HepG2 (cell line): ENCODE results near the gene PCDHB1. TPM values are rescaled to one million over a fixed set of nuclear protein-coding genes. Genes with fewer than 3 reads are reported as not detected.

Experiments used
- ATAC-seq: fragments of 200-7000 bp; cut with Tn5 transposase; 3 replicates; pipeline ENCODE4 v1.9.1; 2020; ENCODE audit warnings: mild to moderate bottlenecking, moderate library complexity
- BruUV-seq: library from RNA; stranded (reverse); fragments of 400-500 nt; replicated peaks from 2 replicates; lab custom pipeline; 2021; lab: Mats Ljungman, UMichigan
- CTCF ChIA-PET: fragments of 300-600 bp; formaldehyde crosslinking; extraction: SDS; loops from one replicate; lab custom pipeline; 2021; ENCODE audit warnings: low total read pairs, inconsistent platforms, low intra/inter-chr PET ratio; lab: Yijun Ruan, JAX
- POLR2A ChIA-PET: fragments of 350-600 bp; sonication (Branson Sonifier 250); formaldehyde crosslinking; loops from one replicate; lab custom pipeline; 2020; ENCODE audit warnings: antibody characterized with exemption, inconsistent platforms; lab: Yijun Ruan, JAX
- DNase-seq: peaks from one replicate; pipeline ENCODE4 v3.0.0-alpha.2; 2015; ENCODE audit warnings: low spot score
- FAIRE-seq: peaks from 3 replicates; lab custom pipeline; 2011; peaks lifted over from hg19 to GRCh38; lab: Jason Lieb, UNC
- H2AFZ ChIP-seq: one replicate; pipeline ENCODE4 v1.6.1; 2011; ENCODE audit warnings: low read length, inconsistent platforms
- H3K27ac ChIP-seq: fragments of 300-600 bp; 3 replicates; pipeline ENCODE4 v1.8.0; 2011; ENCODE audit warnings: mixed run types, mild to moderate bottlenecking, mixed read lengths, low read length, inconsistent platforms; ENCODE audit not compliant: insufficient read depth; ENCODE audit errors: extremely low read length
- H3K27me3 ChIP-seq, 2 experiments: fragments of 200-600 bp in 1 of 2; 2 replicates in 1 of 2; 3 replicates in 1 of 2; pipeline versions ENCODE4 v1.6.0 to v1.8.0; 2011; ENCODE audit warnings: low read length in 2 of 2, mild to moderate bottlenecking in 2 of 2, moderate library complexity in 2 of 2, inconsistent platforms in 1 of 2; ENCODE audit not compliant: insufficient read depth in 2 of 2, control insufficient read depth in 1 of 2
- H3K36me3 ChIP-seq, 2 experiments: fragments of 200-600 bp in 1 of 2; replicated peaks in 1 of 2; 2 replicates in 1 of 2; 3 replicates in 1 of 2; pipeline versions ENCODE4 v1.5.1 to v1.8.0; 2011; ENCODE audit warnings: low read length in 2 of 2, inconsistent platforms in 1 of 2; ENCODE audit not compliant: insufficient read depth in 2 of 2, control insufficient read depth in 1 of 2
- H3K4me1 ChIP-seq: 2 replicates; pipeline ENCODE4 v1.5.1; 2012; ENCODE audit warnings: low read length, inconsistent platforms; ENCODE audit not compliant: insufficient read depth
- H3K4me2 ChIP-seq: 2 replicates; pipeline ENCODE4 v1.6.0; 2011; ENCODE audit warnings: low read depth, low read length, inconsistent platforms
- H3K4me3 ChIP-seq, 3 experiments: fragments of 200-600 bp in 1 of 3; sonication (generic), shearing (Covaris generic) in 1 of 3; replicated peaks in 1 of 3; 2 replicates each; pipeline ENCODE4 v1.5.1; 2011 to 2016; ENCODE audit warnings: low read length in 3 of 3, inconsistent platforms in 2 of 3, low read depth in 2 of 3, mild to moderate bottlenecking in 2 of 3, control low read depth in 1 of 3, mixed read lengths in 1 of 3; ENCODE audit not compliant: insufficient read depth in 1 of 3
- H3K79me2 ChIP-seq: one replicate; pipeline ENCODE4 v1.6.1; 2011; ENCODE audit warnings: low read length, inconsistent platforms; ENCODE audit not compliant: insufficient read depth
- H3K9ac ChIP-seq: 2 replicates; pipeline ENCODE4 v1.6.0; 2011; ENCODE audit warnings: mild to moderate bottlenecking, low read depth, low read length, inconsistent platforms; ENCODE audit not compliant: insufficient read depth
- H3K9me3 ChIP-seq: 2 replicates; pipeline ENCODE4 v1.5.1; 2012; ENCODE audit warnings: mild to moderate bottlenecking, low read length
- H4K20me1 ChIP-seq: 2 replicates; pipeline ENCODE4 v1.6.0; 2011; ENCODE audit warnings: inconsistent platforms, mild to moderate bottlenecking, low read length, moderate library complexity; ENCODE audit not compliant: insufficient read depth
- MEIS2 ChIP-seq: sonication (generic); formaldehyde crosslinking; IDR thresholded peaks from 2 replicates; pipeline ENCODE4 v1.9.0; 2021; ENCODE audit warnings: mild to moderate bottlenecking, missing genetic modification reagents
- NONO ChIP-seq, 2 experiments: fragments of 450-650 bp in 1 of 2; sonication (generic) in 1 of 2; formaldehyde crosslinking in 1 of 2; IDR thresholded peaks in 1 of 2; conservative IDR thresholded peaks in 1 of 2; 2 replicates each; pipeline versions ENCODE4 v1.6.1 to v1.8.0; 2017 to 2022; ENCODE audit warnings: mild to moderate bottlenecking in 1 of 2, missing genetic modification reagents in 1 of 2, moderate library complexity in 1 of 2
- SRSF4 ChIP-seq: fragments of 200-400 bp; formaldehyde crosslinking; IDR thresholded peaks from one replicate; pipeline ENCODE4 v1.6.1; 2018; ENCODE audit warnings: mild to moderate bottlenecking, low read depth, low read length, moderate library complexity; ENCODE audit not compliant: poor library complexity, severe bottlenecking
- YEATS2 ChIP-seq: sonication (generic); formaldehyde crosslinking; IDR thresholded peaks from 2 replicates; pipeline ENCODE4 v1.4.0; 2020; ENCODE audit warnings: missing genetic modification reagents, borderline replicate concordance
- WGBS: methylation state at CpG from one replicate; pipeline ENCODE4 v1.1.6; 2017; ENCODE audit warnings: low lambda C conversion rate; 5-methylcytosine and 5-hydroxymethylcytosine counted together
- in situ Hi-C: cut with HindIII; loops from 2 replicates; pipeline ENCODE4 v1.10.0; 2017; ENCODE audit warnings: low pct_unique_long_range_greater_than_20kb; ENCODE audit not compliant: extremely low pct_ligation_motif_present
- intact Hi-C: fragments of 100-400 bp; cut with micrococcal nuclease; formaldehyde crosslinking; loops from one replicate; pipeline ENCODE4 v1.10.0; 2022; ENCODE audit not compliant: unreplicated experiment
- polyA plus RNA-seq, 8 experiments: library from polyadenylated mRNA; depleted of rRNA in 3 of 8; stranded (reverse) in 7 of 8; unstranded in 1 of 8; fragments of >200 nt; fragmentation: Illumina TruSeq in 4 of 8; extraction: Trizol in 4 of 8; gene quantifications; 2 replicates each; pipeline versions ENCODE4 v1.2.1 to v1.2.3, GENCODE V29; 2011 to 2016; ENCODE audit warnings: low read depth in 4 of 8, missing spikeins in 1 of 8, mixed read lengths in 1 of 8; ENCODE audit not compliant: insufficient read depth in 1 of 8
- total RNA-seq, 5 experiments: library from RNA; depleted of rRNA; stranded (reverse); fragments of >200 nt; fragmentation: Illumina TruSeq; extraction: Trizol; gene quantifications; 2 replicates each; pipeline ENCODE4 v1.2.3, GENCODE V29; 2016; ENCODE audit warnings: low read depth in 1 of 5
- TF ChIP-seq, protein P1 (sequence below): IDR thresholded peaks from 2 replicates; pipeline ENCODE4 v1.6.1; 2016; ENCODE audit warnings: low read depth, control low read depth
- TF ChIP-seq, protein P2 (sequence below): sonication (generic); formaldehyde crosslinking; IDR thresholded peaks from 2 replicates; pipeline ENCODE4 v1.4.0; 2020; ENCODE audit warnings: missing genetic modification reagents
- TF ChIP-seq, protein P3 (sequence below): sonication (generic); formaldehyde crosslinking; IDR thresholded peaks from 2 replicates; pipeline ENCODE4 v1.4.0; 2020; ENCODE audit warnings: missing genetic modification reagents
- TF ChIP-seq, protein P4 (sequence below): sonication (generic); formaldehyde crosslinking; IDR thresholded peaks from 2 replicates; pipeline ENCODE4 v1.5.0; 2020; ENCODE audit warnings: missing genetic modification reagents, mild to moderate bottlenecking, borderline replicate concordance

Gene PCDHB1
- total and polyA plus RNA-seq, 2 of the 13 experiments (the other 11 are each of a cell fraction or from before 2014, with no cell fraction given) = not detected

DNA sequence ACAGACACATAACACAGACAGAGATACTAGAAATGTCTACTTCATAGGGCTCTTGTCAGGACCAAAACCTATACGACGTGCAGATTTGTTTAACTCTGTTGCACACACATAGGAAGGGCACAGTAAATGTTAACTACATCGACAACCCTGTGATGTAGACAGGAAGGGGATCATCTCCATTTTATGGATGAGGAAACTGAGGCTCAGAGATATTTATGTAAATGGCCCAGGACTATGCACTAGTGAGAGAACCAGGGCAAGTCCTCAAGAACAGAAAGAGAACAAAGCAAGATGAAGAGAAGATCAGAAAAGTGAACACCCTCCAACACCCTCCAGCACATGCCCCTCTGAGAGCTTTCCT lies 48.6 kb upstream of the PCDHB1 start:
- no TSS peak for BruUV-seq
- 6% methylated on average over 3 of the region's 3 CpGs for WGBS
- in situ Hi-C loops (no loop called here), intact Hi-C loops (no loop called here)
- Histone ChIP-seq H3K4me3 (no peak overlapping the region), H3K79me2 (no peaks in the 10 kb centered on the region), H3K36me3 (no peaks in the 10 kb centered on the region), H3K27me3 (peaks cover 1 to 6% of the 10 kb centered on the region in 2 experiments; a peak in 1 of 5 replicates), H3K9me3 (no peaks in the 10 kb centered on the region), H2AFZ (no peak overlapping the region), H4K20me1 (no peaks in the 10 kb centered on the region), H3K27ac (no peak overlapping the region), H3K4me1 (no peaks in the 10 kb centered on the region), H3K9ac (no peak overlapping the region), H3K4me2 (no peak overlapping the region)
- ChIA-PET POLR2A (no interaction called here), CTCF (no interaction called here)
- TF ChIP-seq NONO (IDR thresholded peaks at IDR 0.05) (no peak), NONO (CRISPR knock-in tag; conservative IDR thresholded peaks at IDR 0.05) (no peak), SRSF4 (no peak), MEIS2 (CRISPR knock-in tag) (no peak), YEATS2 (CRISPR knock-in tag) (no peak)
- TF ChIP-seq, protein P1, sequence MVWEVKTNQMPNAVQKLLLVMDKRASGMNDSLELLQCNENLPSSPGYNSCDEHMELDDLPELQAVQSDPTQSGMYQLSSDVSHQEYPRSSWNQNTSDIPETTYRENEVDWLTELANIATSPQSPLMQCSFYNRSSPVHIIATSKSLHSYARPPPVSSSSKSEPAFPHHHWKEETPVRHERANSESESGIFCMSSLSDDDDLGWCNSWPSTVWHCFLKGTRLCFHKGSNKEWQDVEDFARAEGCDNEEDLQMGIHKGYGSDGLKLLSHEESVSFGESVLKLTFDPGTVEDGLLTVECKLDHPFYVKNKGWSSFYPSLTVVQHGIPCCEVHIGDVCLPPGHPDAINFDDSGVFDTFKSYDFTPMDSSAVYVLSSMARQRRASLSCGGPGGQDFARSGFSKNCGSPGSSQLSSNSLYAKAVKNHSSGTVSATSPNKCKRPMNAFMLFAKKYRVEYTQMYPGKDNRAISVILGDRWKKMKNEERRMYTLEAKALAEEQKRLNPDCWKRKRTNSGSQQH = no peak
- TF ChIP-seq, protein P2, sequence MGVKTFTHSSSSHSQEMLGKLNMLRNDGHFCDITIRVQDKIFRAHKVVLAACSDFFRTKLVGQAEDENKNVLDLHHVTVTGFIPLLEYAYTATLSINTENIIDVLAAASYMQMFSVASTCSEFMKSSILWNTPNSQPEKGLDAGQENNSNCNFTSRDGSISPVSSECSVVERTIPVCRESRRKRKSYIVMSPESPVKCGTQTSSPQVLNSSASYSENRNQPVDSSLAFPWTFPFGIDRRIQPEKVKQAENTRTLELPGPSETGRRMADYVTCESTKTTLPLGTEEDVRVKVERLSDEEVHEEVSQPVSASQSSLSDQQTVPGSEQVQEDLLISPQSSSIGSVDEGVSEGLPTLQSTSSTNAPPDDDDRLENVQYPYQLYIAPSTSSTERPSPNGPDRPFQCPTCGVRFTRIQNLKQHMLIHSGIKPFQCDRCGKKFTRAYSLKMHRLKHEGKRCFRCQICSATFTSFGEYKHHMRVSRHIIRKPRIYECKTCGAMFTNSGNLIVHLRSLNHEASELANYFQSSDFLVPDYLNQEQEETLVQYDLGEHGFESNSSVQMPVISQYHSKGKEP (CRISPR knock-in tag) = no peak
- TF ChIP-seq, protein P3, sequence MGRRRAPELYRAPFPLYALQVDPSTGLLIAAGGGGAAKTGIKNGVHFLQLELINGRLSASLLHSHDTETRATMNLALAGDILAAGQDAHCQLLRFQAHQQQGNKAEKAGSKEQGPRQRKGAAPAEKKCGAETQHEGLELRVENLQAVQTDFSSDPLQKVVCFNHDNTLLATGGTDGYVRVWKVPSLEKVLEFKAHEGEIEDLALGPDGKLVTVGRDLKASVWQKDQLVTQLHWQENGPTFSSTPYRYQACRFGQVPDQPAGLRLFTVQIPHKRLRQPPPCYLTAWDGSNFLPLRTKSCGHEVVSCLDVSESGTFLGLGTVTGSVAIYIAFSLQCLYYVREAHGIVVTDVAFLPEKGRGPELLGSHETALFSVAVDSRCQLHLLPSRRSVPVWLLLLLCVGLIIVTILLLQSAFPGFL (CRISPR knock-in tag) = no peak
- TF ChIP-seq, protein P4, sequence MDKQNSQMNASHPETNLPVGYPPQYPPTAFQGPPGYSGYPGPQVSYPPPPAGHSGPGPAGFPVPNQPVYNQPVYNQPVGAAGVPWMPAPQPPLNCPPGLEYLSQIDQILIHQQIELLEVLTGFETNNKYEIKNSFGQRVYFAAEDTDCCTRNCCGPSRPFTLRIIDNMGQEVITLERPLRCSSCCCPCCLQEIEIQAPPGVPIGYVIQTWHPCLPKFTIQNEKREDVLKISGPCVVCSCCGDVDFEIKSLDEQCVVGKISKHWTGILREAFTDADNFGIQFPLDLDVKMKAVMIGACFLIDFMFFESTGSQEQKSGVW (CRISPR knock-in tag) = no peak
- no peak for DNase-seq
- no peak for FAIRE-seq
- ATAC-seq = no peak
